ENCODE data around the gene KCNA5. TPM values are rescaled to one million over a fixed set of nuclear protein-coding genes. Genes with fewer than 3 reads are reported as not detected.

KCNA5 gene
- total and polyA plus RNA-seq, 9 donors: 2.1 to 5.2 (median 3.7) TPM

DNA sequence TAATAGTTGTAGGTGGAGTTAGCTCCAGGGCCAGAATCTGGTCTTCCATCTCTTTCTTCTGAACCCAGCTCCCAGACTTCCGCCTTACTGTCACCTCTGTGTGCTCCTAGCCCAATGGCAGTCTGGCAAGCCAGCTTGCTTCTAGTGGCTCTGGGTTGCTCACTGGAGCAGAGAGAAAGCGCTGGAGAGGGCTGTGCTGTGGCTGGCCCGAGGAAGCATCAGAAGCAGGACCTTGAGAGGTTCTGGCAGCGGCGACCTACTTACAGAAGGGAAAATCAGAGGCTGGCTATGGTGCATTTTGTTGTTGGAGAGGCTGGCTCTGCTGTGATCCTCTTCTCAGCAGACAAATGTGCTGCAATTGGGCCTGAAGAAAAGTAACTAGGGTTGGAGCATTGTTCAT, 28.6 kb downstream of the KCNA5 start:
- Histone ChIP-seq H3K27me3 (ENCODE audit: control insufficient read depth, insufficient read depth, low read length) (peaks cover 3% of the 10 kb centered on the region), H3K27ac (ENCODE audit: low read length) (no peak overlapping the region), H3K9me3 (replicated peaks; ENCODE audit: control insufficient read depth, low read depth, low read length) (no peaks in the 10 kb centered on the region), H3K36me3 (ENCODE audit: control insufficient read depth, insufficient read depth, low read length) (no peaks in the 10 kb centered on the region), H3K4me1 (ENCODE audit: control insufficient read depth, insufficient read depth, low read length) (no peaks in the 10 kb centered on the region), H3K4me3 (ENCODE audit: low read length) (no peak overlapping the region)
- WGBS (ENCODE audit: insufficient coverage): 78% methylated on average over 4 of the region's 5 CpGs
- no peak for DNase-seq

DNA sequence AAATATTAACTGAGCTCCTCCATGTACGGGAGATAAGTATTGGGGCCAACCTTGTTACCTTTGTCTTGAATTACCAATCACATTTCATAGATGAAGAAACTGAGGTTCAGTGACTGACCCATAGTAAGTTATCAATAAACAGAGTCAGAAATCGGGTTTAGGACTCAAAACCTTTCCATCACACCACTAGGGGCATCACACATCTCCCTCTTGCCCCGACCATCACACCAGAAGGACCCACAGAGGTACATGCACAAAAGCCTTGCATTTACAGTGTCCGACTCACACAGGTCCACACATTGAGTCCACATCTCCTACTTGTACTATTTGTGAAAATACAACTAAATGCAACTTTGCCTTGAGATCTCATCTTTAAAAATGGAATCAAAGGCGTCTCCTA, 29.4 kb downstream of the KCNA5 start:
- H3K27me3 ChIP-seq (ENCODE audit: control insufficient read depth, insufficient read depth, low read length): peaks cover 3% of the 10 kb centered on the region
- no peaks in the 10 kb centered on the region for H3K36me3 ChIP-seq (ENCODE audit: control insufficient read depth, insufficient read depth, low read length)
- H3K4me3 ChIP-seq (ENCODE audit: low read length): no peak overlapping the region
- DNase-seq: no peak
- no peaks in the 10 kb centered on the region for H3K9me3 ChIP-seq (replicated peaks; ENCODE audit: control insufficient read depth, low read depth, low read length)
- peaks cover 5% of the 10 kb centered on the region for H3K4me1 ChIP-seq (ENCODE audit: control insufficient read depth, insufficient read depth, low read length)
- no CpG with 5 or more reads among the region's 5 CpGs for WGBS (ENCODE audit: insufficient coverage)
- H3K27ac ChIP-seq (ENCODE audit: low read length): no peak overlapping the region

DNA sequence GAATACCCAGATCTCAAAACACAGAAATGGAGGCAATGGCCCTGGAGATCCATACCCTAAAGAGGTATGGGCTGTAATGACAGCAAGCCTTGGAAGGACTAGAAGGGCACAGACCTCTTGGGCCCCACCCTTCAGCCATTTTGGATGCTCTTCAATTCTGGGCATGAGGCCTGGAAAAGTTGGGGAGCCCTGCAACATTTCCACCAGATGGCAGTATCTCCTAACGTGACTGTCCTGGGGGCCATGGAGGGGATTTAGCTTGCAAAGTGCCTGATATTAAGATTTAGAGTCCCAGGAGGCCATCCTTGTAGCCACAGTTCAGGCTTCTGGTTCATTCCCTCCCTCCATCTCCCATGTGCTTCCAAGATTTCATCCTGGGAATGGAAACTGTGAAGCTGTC, 30.2 kb downstream of the KCNA5 start:
- DNase-seq: no peak
- H3K4me1 ChIP-seq (ENCODE audit: control insufficient read depth, insufficient read depth, low read length): peaks cover 9% of the 10 kb centered on the region
- no CpG with 5 or more reads among the region's 1 CpG for WGBS (ENCODE audit: insufficient coverage)
- H3K27me3 ChIP-seq (ENCODE audit: control insufficient read depth, insufficient read depth, low read length): peaks cover 3% of the 10 kb centered on the region
- no peak overlapping the region for H3K4me3 ChIP-seq (ENCODE audit: low read length)
- H3K27ac ChIP-seq (ENCODE audit: low read length): no peak overlapping the region
- H3K9me3 ChIP-seq (replicated peaks; ENCODE audit: control insufficient read depth, low read depth, low read length): no peaks in the 10 kb centered on the region
- H3K36me3 ChIP-seq (ENCODE audit: control insufficient read depth, insufficient read depth, low read length): no peaks in the 10 kb centered on the region

DNA sequence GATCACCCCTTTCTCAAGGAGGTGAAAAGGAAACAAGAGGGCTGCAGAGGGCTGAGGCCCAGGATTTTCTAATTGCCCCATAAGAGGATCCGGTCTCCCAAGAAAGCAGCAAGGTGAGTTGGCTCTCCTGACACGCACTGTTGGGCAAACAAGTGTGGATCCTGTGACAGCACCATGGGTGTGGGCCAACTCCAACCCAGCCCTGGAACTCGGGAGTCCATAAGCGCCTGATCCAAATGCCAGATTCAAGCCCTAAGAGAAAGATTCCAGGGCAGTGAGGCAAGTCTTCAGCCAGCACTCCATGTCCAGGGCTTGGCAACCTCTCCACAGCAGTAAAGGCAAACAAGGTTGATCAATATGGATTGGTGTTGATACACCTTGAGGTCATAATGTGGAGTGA, 33.1 kb downstream of the KCNA5 start:
- no peak overlapping the region for H3K27ac ChIP-seq (ENCODE audit: low read length)
- H3K36me3 ChIP-seq (ENCODE audit: control insufficient read depth, insufficient read depth, low read length): no peaks in the 10 kb centered on the region
- H3K27me3 ChIP-seq (ENCODE audit: control insufficient read depth, insufficient read depth, low read length): no peaks in the 10 kb centered on the region
- DNase-seq: no peak
- no peaks in the 10 kb centered on the region for H3K9me3 ChIP-seq (replicated peaks; ENCODE audit: control insufficient read depth, low read depth, low read length)
- WGBS (ENCODE audit: insufficient coverage): 83% methylated on average over 4 of the region's 4 CpGs
- H3K4me3 ChIP-seq (ENCODE audit: low read length): no peak overlapping the region
- H3K4me1 ChIP-seq (ENCODE audit: control insufficient read depth, insufficient read depth, low read length): peaks cover 14% of the 10 kb centered on the region

DNA sequence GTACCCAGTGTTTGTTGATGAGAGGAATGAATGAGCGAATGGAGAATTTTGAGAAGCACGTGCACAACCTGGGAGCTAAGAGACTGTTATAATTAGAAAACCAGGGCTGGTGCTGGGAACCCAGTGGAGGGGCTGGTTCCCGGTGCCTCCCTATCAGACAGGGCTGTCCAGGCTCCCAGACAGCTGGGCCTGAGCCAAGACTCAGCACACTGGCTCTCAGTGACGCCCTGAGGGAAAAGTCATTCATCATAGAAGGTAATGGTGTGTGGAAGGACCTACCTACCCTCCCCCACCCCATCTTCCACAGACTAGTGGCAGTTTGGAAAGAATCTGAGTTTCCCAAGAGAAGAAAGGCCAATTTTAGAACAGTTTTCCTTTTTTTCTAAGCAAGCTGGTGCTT, 34.7 kb downstream of the KCNA5 start:
- Histone ChIP-seq H3K27me3 (ENCODE audit: control insufficient read depth, insufficient read depth, low read length) (no peaks in the 10 kb centered on the region), H3K9me3 (replicated peaks; ENCODE audit: control insufficient read depth, low read depth, low read length) (no peaks in the 10 kb centered on the region), H3K4me1 (ENCODE audit: control insufficient read depth, insufficient read depth, low read length) (peaks cover 14% of the 10 kb centered on the region), H3K4me3 (ENCODE audit: low read length) (no peak overlapping the region), H3K27ac (ENCODE audit: low read length) (no peak overlapping the region), H3K36me3 (ENCODE audit: control insufficient read depth, insufficient read depth, low read length) (no peaks in the 10 kb centered on the region)
- no peak for DNase-seq
- WGBS (ENCODE audit: insufficient coverage): 42% methylated on average over 2 of the region's 4 CpGs

DNA sequence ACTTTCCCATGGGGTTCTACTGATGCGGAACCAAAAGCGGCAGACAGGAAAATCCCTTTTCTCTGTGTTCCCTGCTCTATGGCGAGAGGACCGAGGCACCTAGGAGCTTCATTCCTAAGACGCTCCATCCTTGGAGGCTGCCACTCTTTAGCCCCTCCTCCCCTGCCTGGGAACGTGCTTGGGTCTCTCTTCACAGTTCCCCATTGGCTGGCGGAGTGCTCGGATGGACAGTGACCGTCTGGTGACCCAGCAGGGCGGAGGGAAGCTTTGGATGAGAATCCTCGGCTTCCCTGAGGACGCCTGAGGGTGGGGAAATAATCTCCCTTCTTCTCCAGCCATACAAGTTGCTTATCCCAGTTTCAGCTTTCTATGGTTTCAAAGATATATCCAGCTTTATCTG, 37.3 kb downstream of the KCNA5 start:
- 47% methylated on average over 3 of the region's 12 CpGs for WGBS (ENCODE audit: insufficient coverage)
- Histone ChIP-seq H3K4me3 (ENCODE audit: low read length) (no peak overlapping the region), H3K27me3 (ENCODE audit: control insufficient read depth, insufficient read depth, low read length) (no peaks in the 10 kb centered on the region), H3K27ac (ENCODE audit: low read length) (no peak overlapping the region), H3K36me3 (ENCODE audit: control insufficient read depth, insufficient read depth, low read length) (no peaks in the 10 kb centered on the region), H3K4me1 (ENCODE audit: control insufficient read depth, insufficient read depth, low read length) (peaks cover 14% of the 10 kb centered on the region), H3K9me3 (replicated peaks; ENCODE audit: control insufficient read depth, low read depth, low read length) (no peaks in the 10 kb centered on the region)
- peak; percentile 69 for DNase-seq

DNA sequence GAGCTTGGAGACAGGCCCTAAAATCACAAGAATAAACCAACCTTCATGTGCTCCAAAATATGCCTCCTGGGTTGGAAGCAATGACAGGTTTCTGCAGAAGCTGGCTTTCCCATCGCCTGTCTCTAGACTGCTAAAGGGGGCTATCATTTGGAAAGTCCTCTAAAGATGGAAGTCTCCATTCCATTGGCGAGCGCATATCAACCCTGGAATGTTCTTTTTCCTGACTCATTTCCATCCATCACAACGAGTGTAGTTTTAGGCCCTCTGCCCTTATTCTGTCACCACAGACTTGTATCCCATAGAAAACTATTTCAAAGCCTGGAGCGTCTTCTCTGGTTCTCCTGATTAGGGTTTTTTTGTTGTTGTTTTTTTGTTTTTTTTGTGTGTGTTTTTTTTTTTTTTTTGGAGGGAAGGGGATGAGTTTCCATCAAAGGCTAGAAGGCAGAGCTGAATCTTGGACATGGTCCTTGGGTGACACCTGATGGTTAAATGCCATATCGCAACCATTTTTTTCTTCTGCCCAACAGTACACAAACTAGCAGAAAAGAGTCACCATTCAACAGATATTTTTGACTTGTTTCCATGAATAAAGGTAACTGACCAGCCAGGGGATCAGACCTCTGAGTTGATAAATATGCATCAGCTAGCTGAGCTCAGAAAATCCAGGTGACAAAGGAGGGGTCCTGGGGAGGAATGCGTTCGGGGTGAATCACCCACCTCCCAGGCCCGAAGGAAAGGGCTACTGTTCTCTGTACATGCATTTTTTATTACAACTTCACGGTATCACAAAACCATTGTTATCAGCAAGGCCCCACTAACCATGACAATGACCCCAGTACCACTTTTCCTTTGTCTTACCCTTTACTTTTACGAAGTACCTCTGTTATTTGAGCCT, 40.5 kb downstream of the KCNA5 start:
- Histone ChIP-seq H3K9me3 (replicated peaks; ENCODE audit: control insufficient read depth, low read depth, low read length) (no peaks in the 10 kb centered on the region), H3K27me3 (ENCODE audit: control insufficient read depth, insufficient read depth, low read length) (peaks cover 2% of the 10 kb centered on the region), H3K36me3 (ENCODE audit: control insufficient read depth, insufficient read depth, low read length) (no peaks in the 10 kb centered on the region), H3K4me1 (ENCODE audit: control insufficient read depth, insufficient read depth, low read length) (peaks cover 16% of the 10 kb centered on the region), H3K4me3 (ENCODE audit: low read length) (no peak overlapping the region), H3K27ac (ENCODE audit: low read length) (no peak overlapping the region)
- WGBS (ENCODE audit: insufficient coverage): 72% methylated on average over 6 of the region's 11 CpGs
- DNase-seq: peak; percentile 77

DNA sequence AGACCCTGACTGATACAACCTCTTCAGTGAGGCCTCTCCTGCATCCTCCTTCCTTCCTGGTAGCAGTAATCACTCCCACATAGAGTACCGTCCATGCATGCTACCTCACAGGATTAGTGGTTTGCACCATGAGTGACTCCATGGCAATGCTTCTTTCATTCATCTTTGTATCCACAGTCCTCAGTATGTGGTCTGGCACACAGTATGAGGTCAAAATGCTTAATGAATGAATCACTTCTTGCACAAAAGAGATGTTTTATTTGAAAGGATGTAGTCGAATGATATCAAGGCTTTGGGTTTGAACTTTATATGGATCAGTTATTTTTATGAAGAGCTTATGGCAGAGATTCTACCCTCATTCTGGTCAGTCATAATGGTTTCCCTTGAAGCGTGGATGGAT, 42.2 kb downstream of the KCNA5 start:
- Histone ChIP-seq H3K9me3 (replicated peaks; ENCODE audit: control insufficient read depth, low read depth, low read length) (no peaks in the 10 kb centered on the region), H3K36me3 (ENCODE audit: control insufficient read depth, insufficient read depth, low read length) (no peaks in the 10 kb centered on the region), H3K27me3 (ENCODE audit: control insufficient read depth, insufficient read depth, low read length) (peaks cover 2% of the 10 kb centered on the region), H3K4me3 (ENCODE audit: low read length) (no peak overlapping the region), H3K27ac (ENCODE audit: low read length) (no peak overlapping the region), H3K4me1 (ENCODE audit: control insufficient read depth, insufficient read depth, low read length) (peaks cover 16% of the 10 kb centered on the region)
- 100% methylated on average over 1 of the region's 3 CpGs for WGBS (ENCODE audit: insufficient coverage)
- no peak for DNase-seq

DNA sequence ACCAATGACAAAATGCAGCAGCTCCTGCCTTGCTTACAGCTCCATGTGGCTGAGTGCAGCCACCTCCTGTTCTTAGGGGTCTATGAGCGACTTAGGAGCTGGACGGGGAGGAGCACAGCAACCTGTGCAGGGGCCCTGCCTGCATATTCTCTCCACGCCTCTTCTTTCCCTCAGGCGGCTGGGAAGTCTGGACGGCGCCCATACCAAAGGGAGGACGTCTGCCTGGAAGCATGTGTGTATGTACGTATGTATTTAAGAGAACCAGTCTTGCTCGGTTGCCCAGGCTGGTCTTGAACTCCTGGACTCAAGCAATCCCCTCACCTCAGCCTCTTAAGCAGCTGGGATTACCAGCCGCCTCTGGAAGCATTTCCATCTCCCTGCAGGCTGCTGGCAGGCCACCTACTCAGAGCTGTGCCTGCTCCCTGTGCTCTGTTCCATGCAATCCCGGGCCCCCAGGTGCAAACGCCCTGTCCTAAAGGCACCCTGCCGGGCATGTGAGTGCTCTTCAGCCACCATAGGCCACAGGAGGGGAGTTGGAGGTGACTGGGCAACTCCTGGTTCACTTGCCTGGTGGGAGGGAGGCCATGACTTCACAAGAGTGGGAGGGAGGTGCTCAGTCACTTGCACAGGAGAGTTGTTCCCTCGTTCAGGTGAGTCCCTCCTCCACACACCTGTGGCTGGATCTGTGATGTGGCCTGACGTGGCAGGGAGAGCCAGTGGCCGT, 44.3 kb downstream of the KCNA5 start:
- H3K9me3 ChIP-seq (replicated peaks; ENCODE audit: control insufficient read depth, low read depth, low read length): no peaks in the 10 kb centered on the region
- no peak overlapping the region for H3K4me3 ChIP-seq (ENCODE audit: low read length)
- no peak overlapping the region for H3K27ac ChIP-seq (ENCODE audit: low read length)
- no peaks in the 10 kb centered on the region for H3K36me3 ChIP-seq (ENCODE audit: control insufficient read depth, insufficient read depth, low read length)
- WGBS (ENCODE audit: insufficient coverage): 76% methylated on average over 9 of the region's 16 CpGs
- H3K4me1 ChIP-seq (ENCODE audit: control insufficient read depth, insufficient read depth, low read length): peaks cover 11% of the 10 kb centered on the region
- DNase-seq: no peak
- H3K27me3 ChIP-seq (ENCODE audit: control insufficient read depth, insufficient read depth, low read length): peaks cover 2% of the 10 kb centered on the region

DNA sequence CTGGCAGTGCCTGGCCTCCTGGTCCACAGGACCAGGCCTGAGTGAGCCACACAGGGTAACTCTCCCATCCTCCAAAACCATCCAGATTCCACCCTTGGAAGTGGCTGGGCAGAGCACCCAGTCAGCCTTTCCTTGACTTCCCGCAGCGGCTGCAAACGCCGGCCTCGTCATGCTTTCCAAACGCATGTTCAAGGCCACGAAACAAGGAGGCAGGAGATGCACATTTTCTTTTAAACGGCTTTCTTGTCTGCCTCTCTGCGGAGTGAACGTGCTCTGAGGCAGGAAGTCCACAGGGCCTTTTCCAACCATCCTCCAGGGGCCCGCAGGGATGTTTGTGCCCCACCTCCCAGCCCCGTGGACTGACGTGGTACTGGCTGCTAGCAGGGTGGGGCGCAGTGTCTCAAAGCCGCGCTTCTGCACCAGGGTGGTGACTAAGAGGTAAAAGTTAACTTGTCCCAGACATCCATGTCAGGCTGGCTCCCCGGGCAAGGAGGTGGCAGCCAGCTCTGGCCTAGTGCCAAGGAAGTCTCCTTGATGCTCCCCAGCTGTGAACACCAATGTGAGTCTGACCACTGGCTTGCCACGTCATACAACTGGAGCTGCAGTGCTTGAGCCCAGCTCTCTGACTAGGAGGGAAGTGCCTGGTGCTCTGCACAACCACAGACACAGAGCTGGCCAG, 45.0 kb downstream of the KCNA5 start:
- no peaks in the 10 kb centered on the region for H3K36me3 ChIP-seq (ENCODE audit: control insufficient read depth, insufficient read depth, low read length)
- no peaks in the 10 kb centered on the region for H3K9me3 ChIP-seq (replicated peaks; ENCODE audit: control insufficient read depth, low read depth, low read length)
- H3K4me3 ChIP-seq (ENCODE audit: low read length): no peak overlapping the region
- H3K27me3 ChIP-seq (ENCODE audit: control insufficient read depth, insufficient read depth, low read length): peaks cover 2% of the 10 kb centered on the region
- no peak overlapping the region for H3K27ac ChIP-seq (ENCODE audit: low read length)
- H3K4me1 ChIP-seq (ENCODE audit: control insufficient read depth, insufficient read depth, low read length): peaks cover 11% of the 10 kb centered on the region
- DNase-seq: peak; percentile 13
- whole genome bisulfite sequencing (ENCODE audit: insufficient coverage): 79% methylated on average over 18 of the region's 18 CpGs

All from muscle of leg (tissue), 11 donors.